GM10248 (cell line): ENCODE data around the gene ARHGEF19.

ENCODE experiments used
- CTCF ChIA-PET: fragments of 300-600 bp; sonication (Branson Sonifier 250); formaldehyde crosslinking; extraction: SDS; loops from one replicate; lab custom pipeline; 2021; ENCODE audit warnings: antibody characterized with exemption; lab: Yijun Ruan, JAX
- POLR2A ChIA-PET: fragments of 350-650 bp; sonication (Branson Sonifier 250); formaldehyde crosslinking; extraction: SDS; loops from one replicate; lab custom pipeline; 2020; ENCODE audit warnings: antibody characterized with exemption; lab: Yijun Ruan, JAX
- DNase-seq: peaks from one replicate; pipeline ENCODE4 v3.0.0; 2012; ENCODE audit errors: extremely low spot score
- TF ChIP-seq, protein P1 (sequence below): IDR thresholded peaks from 2 replicates; pipeline ENCODE4 v1.5.1; 2012; ENCODE audit warnings: mild to moderate bottlenecking, low read depth; ENCODE audit errors: extremely low read depth, missing control alignments, control extremely low read depth

The ARHGEF19 gene

DNA sequence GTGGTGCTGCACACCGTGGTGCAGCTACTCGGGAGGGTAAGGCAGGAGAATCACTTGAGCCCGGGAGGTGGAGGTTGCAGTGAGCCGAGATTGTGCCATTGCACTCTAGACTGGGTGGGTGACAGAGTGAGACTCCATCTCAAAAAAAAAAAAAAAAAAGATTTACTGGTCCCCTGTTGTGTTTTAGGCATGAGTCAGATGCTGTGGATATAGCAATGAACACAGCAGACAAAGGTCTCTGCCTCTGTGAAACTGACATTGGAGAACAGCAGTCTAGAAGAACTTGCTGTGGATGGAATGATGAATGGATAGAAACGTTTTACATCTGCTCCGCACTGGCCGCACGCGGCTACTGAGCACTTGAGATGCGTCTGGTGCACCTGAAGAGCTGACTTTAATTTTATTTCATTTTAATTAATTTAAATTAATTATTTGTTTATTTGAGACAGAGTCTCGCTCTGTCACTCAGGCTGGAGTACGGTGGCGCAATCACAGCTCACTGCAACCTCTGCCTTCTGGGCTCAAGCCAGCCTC is 32.1 kb downstream of the ARHGEF19 start:
- no peak for DNase-seq
- CTCF ChIA-PET = interaction anchor here (17.0 kb wide), 1 partner anchor 99 kb away, joined by 328 read pairs; no protein-coding TSS in a partner anchor
- TF ChIP-seq, protein P1, sequence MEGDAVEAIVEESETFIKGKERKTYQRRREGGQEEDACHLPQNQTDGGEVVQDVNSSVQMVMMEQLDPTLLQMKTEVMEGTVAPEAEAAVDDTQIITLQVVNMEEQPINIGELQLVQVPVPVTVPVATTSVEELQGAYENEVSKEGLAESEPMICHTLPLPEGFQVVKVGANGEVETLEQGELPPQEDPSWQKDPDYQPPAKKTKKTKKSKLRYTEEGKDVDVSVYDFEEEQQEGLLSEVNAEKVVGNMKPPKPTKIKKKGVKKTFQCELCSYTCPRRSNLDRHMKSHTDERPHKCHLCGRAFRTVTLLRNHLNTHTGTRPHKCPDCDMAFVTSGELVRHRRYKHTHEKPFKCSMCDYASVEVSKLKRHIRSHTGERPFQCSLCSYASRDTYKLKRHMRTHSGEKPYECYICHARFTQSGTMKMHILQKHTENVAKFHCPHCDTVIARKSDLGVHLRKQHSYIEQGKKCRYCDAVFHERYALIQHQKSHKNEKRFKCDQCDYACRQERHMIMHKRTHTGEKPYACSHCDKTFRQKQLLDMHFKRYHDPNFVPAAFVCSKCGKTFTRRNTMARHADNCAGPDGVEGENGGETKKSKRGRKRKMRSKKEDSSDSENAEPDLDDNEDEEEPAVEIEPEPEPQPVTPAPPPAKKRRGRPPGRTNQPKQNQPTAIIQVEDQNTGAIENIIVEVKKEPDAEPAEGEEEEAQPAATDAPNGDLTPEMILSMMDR = no peak
- POLR2A ChIA-PET = no interaction called here

DNA sequence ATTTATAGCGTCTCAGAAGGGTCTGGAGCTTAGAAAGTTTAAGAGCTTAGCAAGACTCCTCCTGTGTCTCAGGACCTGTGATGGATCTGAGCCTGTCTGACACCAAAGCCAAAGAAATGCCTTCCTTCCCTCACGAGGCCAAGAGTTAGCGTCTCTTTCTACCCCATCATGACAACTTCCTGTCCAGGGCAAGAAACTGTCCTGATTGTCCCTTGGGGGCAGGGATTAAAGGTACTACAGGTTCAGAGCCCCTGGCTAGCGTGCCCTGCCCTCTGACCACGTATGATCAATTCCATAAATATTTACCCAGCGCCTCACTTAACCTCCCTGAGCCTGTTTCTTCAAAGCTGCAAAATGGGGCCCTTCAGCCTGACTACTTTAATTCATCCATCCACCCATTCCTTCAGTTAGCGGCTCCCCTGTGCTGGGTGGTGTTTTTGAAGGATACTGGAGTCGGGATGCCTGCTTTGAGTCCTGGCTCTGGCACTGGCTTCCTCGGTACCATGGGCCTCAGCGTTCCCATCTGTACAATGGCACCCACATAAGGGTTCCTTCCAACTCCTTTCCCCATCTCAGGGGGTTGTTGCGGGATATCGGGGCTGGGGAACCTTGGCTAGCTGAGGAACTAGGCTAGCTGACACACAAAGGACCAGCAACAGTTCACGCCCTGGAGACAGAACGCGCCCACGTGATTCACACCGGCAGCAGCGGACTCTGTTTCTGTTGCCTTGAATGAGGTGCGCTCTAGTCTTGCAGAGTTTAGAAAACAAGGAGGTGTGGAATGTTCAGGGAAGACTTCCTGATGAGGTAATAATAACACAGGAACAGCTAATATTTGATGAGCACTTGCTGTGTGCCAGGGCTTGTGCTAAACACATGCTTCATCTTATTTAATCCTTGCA is 33.6 kb downstream of the ARHGEF19 start:
- TF ChIP-seq, protein P1 = no peak
- CTCF ChIA-PET = interaction anchor here (17.0 kb wide), 1 partner anchor 98 kb away, joined by 328 read pairs; no protein-coding TSS in a partner anchor
- no peak for DNase-seq
- POLR2A ChIA-PET = interaction anchor here (0.6 kb wide), 1 partner anchor 484 kb away, joined by 6 read pairs; no protein-coding TSS in a partner anchor

DNA sequence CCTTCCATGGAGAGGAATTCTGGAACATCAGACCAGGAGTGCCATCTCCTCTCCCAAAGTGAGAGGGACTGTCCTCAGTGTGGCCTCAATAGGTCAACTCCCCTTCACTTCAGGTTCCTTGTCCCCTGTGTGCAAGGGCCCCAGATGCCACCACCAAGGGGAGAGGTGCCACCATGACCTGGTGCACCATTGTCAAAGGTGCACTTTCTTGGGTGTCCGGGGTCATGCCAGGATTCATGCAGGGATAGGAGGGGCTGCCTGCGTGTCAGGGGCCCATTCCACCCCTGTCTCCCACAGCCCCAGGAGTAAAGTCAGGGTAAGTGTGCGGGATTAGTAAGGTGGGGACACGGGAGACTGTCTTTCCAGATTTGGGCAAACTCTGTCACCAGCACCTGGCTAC is 35.1 kb downstream of the ARHGEF19 start:
- ChIA-PET CTCF (interaction anchor here (0.8 kb wide), 1 partner anchor 37 kb away, joined by 3 read pairs; no protein-coding TSS in a partner anchor), POLR2A (no interaction called here)
- TF ChIP-seq, protein P1 = no peak
- no peak for DNase-seq

DNA sequence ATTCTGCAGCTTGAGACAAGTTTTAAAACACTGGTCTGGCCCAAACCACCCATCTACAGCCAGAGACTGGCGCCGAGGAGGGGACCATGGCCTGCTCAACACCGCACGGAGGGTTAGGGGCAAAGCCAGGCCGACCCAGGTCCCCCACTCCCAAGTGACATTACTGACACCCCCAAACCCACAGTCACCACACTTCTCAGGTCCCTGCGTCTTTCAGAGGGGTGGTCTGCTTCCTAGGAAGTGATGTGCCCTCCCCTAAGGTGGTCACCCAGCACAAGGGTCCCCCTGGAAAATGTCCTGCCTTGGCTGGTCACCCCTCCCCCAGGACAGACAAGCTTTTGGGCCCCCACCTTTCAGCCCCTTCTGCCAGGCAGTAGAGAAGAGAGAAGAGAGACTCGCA is 35.8 kb downstream of the ARHGEF19 start:
- no peak for DNase-seq
- CTCF ChIA-PET = interaction anchor here (0.8 to 1.2 kb wide), 2 partner anchors 36 to 97 kb away, joined by 3 read pairs; no protein-coding TSS in a partner anchor
- TF ChIP-seq, protein P1 = no peak
- POLR2A ChIA-PET = no interaction called here

DNA sequence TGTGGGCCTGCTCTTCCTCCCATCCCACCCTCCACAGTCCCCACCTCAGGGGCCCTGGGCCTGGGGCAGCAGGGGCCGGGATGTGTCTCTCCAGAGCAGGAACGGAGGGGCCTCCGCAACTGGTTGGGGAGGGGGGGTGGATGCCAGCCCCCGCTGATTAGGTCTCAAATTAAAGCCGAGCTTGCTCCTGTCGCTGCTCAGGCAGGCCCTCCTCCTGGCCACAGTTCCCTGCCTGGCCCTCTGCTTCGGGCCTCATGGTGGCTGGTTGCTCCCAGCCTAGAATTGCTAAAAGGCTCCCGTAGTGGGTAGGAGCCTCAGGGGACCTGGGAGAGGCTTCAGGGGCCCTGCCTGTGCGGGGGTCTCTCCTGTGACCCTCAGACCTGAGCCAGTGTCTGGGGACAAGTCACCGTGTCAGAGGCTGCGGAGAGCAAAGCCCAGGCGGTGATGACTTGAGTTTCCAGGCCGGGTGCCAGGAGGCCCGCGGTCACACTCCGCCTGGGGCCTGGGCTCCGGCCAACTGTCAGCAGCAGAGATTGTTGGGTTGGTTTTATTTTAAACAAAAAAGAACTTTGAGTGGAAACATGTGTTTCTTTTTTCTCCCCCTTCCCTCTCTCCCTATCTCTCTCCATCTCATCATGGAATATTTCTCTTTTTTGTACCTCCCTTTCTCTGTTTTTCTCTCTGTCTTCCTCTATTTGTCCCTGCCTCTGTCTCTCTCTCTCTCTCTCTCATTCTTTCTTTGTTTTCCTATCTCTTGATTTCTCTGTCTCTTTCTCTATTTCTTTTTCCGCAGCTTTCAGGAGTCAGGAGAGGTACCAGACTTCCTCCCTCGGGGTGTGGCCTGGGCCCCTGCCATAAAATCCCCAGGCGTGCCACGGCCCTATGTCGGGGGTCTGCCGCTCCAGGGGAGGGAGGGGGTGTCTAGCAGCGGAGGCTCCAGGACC is 36.6 kb downstream of the ARHGEF19 start:
- CTCF ChIA-PET = interaction anchor here (0.7 to 1.2 kb wide), 2 partner anchors 13 to 96 kb away, joined by 3 read pairs; no protein-coding TSS in a partner anchor
- TF ChIP-seq, protein P1 = no peak
- no peak for DNase-seq
- POLR2A ChIA-PET = no interaction called here
